Upper lobe of right lung (tissue), 1 donor: ENCODE measurements around the gene CMTM4. TPM values are rescaled to one million over a fixed set of nuclear protein-coding genes. Genes with fewer than 3 reads are reported as not detected.

Experiments
- ATAC-seq: fragments of 200-7000 bp; cut with Tn5 transposase; one replicate; pipeline ENCODE4 v1.9.1; 2020; ENCODE audit warnings: mild to moderate bottlenecking, moderate library complexity
- DNase-seq: peaks from one replicate; pipeline ENCODE4 v3.0.0-alpha.2; 2020
- H3K27ac ChIP-seq: fragments of 200-600 bp; one replicate; pipeline ENCODE4 v1.8.0; 2022
- H3K27me3 ChIP-seq: fragments of 200-600 bp; one replicate; pipeline ENCODE4 v1.8.0; 2022; ENCODE audit warnings: mild to moderate bottlenecking
- H3K36me3 ChIP-seq: fragments of 200-600 bp; one replicate; pipeline ENCODE4 v1.8.0; 2022
- H3K4me1 ChIP-seq: fragments of 200-600 bp; one replicate; pipeline ENCODE4 v1.8.0; 2022
- H3K4me3 ChIP-seq: fragments of 200-600 bp; one replicate; pipeline ENCODE4 v1.8.0; 2022; ENCODE audit warnings: mild to moderate bottlenecking
- H3K9me3 ChIP-seq: fragments of 200-600 bp; one replicate; pipeline ENCODE4 v1.8.0; 2022
- CTCF ChIP-seq: fragments of 200-600 bp; IDR thresholded peaks from one replicate; pipeline ENCODE4 v1.8.0; 2022; ENCODE audit warnings: antibody characterized with exemption
- intact Hi-C: fragments of 100-400 bp; cut with DNase I; formaldehyde crosslinking; loops from one replicate; pipeline ENCODE4 v1.11.0; 2022
- total RNA-seq: library from RNA; stranded (reverse); fragmentation: NEBNext Ultra II Directional; extraction: Animal tissue kit (Norgen Biotek cat#: 25700); gene quantifications from one replicate; pipeline ENCODE4 v1.2.1, GENCODE V29; 2021
- donor health status: DM: no; HTN: yes; CAD: no; lungs with severe emphysema.

The CMTM4 gene
- total RNA-seq, 1 donor from 2014 or later = 58.0 TPM

- Histone ChIP-seq H3K27me3 (no peaks in the 10 kb centered on the region), H3K4me1 (no peaks in the 10 kb centered on the region), H3K27ac (no peak overlapping the region), H3K36me3 (no peaks in the 10 kb centered on the region), H3K9me3 (no peaks in the 10 kb centered on the region), H3K4me3 (no peak overlapping the region)
- ATAC-seq = no peak
- intact Hi-C loops = no loop called here
- no peak for TF ChIP-seq CTCF
- no peak for DNase-seq
Measured at GRCh38 chr16:66713076-66713475, 16.5 kb upstream of the CMTM4 start.

GRCh38 chr16:66712512-66712911 lies 16.0 kb upstream of the CMTM4 start:
- TF ChIP-seq CTCF = no peak

GRCh38 chr16:66711581-66711980 lies 15.0 kb upstream of the CMTM4 start:
- no peak for DNase-seq
- ATAC-seq = no peak
- intact Hi-C loops = no loop called here
- H3K27ac ChIP-seq = no peak overlapping the region
- H3K27me3 ChIP-seq = no peaks in the 10 kb centered on the region
- no peaks in the 10 kb centered on the region for H3K9me3 ChIP-seq
- no peak for TF ChIP-seq CTCF
- H3K4me3 ChIP-seq = no peak overlapping the region
- H3K4me1 ChIP-seq = peaks cover 2% of the 10 kb centered on the region
- H3K36me3 ChIP-seq = no peaks in the 10 kb centered on the region

More at GRCh38 chr16:66712512-66712911, 16.0 kb upstream of the CMTM4 start:
- H3K9me3 ChIP-seq = no peaks in the 10 kb centered on the region
- H3K36me3 ChIP-seq = no peaks in the 10 kb centered on the region
- no peak for DNase-seq
- no peaks in the 10 kb centered on the region for H3K4me1 ChIP-seq
- intact Hi-C loops = no loop called here
- no peak overlapping the region for H3K27ac ChIP-seq
- peak; percentile 23 for ATAC-seq
- H3K27me3 ChIP-seq = no peaks in the 10 kb centered on the region
- no peak overlapping the region for H3K4me3 ChIP-seq

GRCh38 chr16:66706506-66706880 lies 9.9 kb upstream of the CMTM4 start:
- peak overlapping the region; percentile 53 for H3K27ac ChIP-seq
- peaks cover 20% of the 10 kb centered on the region for H3K4me1 ChIP-seq
- intact Hi-C loops = no loop called here
- ATAC-seq (peak; percentile 68), DNase-seq (no peak)
- TF ChIP-seq CTCF = no peak
- H3K9me3 ChIP-seq = no peaks in the 10 kb centered on the region
- no peak overlapping the region for H3K4me3 ChIP-seq
- H3K36me3 ChIP-seq = no peaks in the 10 kb centered on the region
- no peaks in the 10 kb centered on the region for H3K27me3 ChIP-seq

- intact Hi-C loops = no loop called here
- peak; percentile 92 for ATAC-seq
- no peak overlapping the region for H3K4me3 ChIP-seq
Measured at GRCh38 chr16:66705790-66706505, 9.4 kb upstream of the CMTM4 start.

More at GRCh38 chr16:66705790-66706505, 9.4 kb upstream of the CMTM4 start:
- Histone ChIP-seq H3K4me1 (peaks cover 20% of the 10 kb centered on the region), H3K27me3 (no peaks in the 10 kb centered on the region), H3K27ac (peak overlapping the region; percentile 53), H3K9me3 (no peaks in the 10 kb centered on the region), H3K36me3 (no peaks in the 10 kb centered on the region)
- no peak for TF ChIP-seq CTCF
- peak; percentile 81 for DNase-seq
